Chondrocyte (in vitro differentiated cells): Measurements from ENCODE around the gene DAPK1. TPM values are rescaled to one million over a fixed set of nuclear protein-coding genes. Genes with fewer than 3 reads are reported as not detected.

Experiments
- DNase-seq: peaks from one replicate; pipeline ENCODE4 v3.0.0; 2021; ENCODE audit warnings: mixed read lengths, low spot score
- H3K27ac Mint-ChIP-seq: one replicate; pipeline ENCODE4 v1.8.0; 2021; ENCODE audit warnings: mild to moderate bottlenecking, moderate library complexity, mixed read lengths; ENCODE audit not compliant: unreplicated experiment
- H3K27me3 Mint-ChIP-seq: 2 replicates; pipeline ENCODE4 v1.8.0; 2021; ENCODE audit warnings: low read depth, mixed read lengths
- H3K36me3 Mint-ChIP-seq: 2 replicates; pipeline ENCODE4 v1.8.0; 2021; ENCODE audit warnings: low read depth, mixed read lengths
- H3K4me1 Mint-ChIP-seq: 2 replicates; pipeline ENCODE4 v1.8.0; 2021; ENCODE audit warnings: low read depth, mild to moderate bottlenecking, mixed read lengths
- H3K4me3 Mint-ChIP-seq: one replicate; pipeline ENCODE4 v1.8.0; 2021; ENCODE audit warnings: mild to moderate bottlenecking, moderate library complexity, mixed read lengths; ENCODE audit not compliant: unreplicated experiment
- H3K9me3 Mint-ChIP-seq: 2 replicates; pipeline ENCODE4 v1.8.0; 2021; ENCODE audit warnings: low read depth, mixed read lengths
- total RNA-seq: library from RNA; stranded (reverse); gene quantifications from 3 replicates; pipeline ENCODE4 v1.2.1, GENCODE V29; 2021
- TF ChIP-seq, protein P1 (sequence below): fragments of 200-600 bp; sonication (generic); IDR thresholded peaks from 2 replicates; pipeline ENCODE4 v1.5.0; 2021; ENCODE audit warnings: antibody characterized with exemption, mild to moderate bottlenecking, moderate library complexity

Gene DAPK1
- total RNA-seq, 1 donor from 2014 or later, result 87.9 TPM

DNA sequence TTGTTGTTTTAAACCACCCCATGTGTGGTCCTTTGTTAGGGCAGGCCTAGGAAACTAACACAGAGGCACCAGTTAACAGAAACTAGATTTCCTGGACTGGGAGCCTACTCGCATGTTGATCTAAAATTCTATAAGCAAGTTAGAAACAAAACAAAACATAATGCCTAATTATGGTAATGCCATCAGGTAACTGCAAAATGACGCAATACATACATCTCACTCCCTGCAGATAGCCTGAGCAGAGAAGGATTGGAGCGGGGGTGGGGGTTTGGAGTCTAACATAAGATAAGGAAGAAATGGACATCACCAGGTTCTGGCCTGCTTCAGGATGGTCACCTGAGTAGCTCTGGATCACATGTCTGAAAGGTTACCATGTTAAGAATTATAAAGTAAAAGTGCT lies 114.9 kb downstream of the DAPK1 start:
- peaks cover 80% of the 10 kb centered on the region for H3K4me1 Mint-ChIP-seq
- H3K9me3 Mint-ChIP-seq, result peaks cover 6% of the 10 kb centered on the region
- H3K27me3 Mint-ChIP-seq, result no peaks in the 10 kb centered on the region
- no peak overlapping the region for H3K4me3 Mint-ChIP-seq
- peak overlapping the region; percentile 45 for H3K27ac Mint-ChIP-seq
- no peak for DNase-seq
- peaks cover 16% of the 10 kb centered on the region for H3K36me3 Mint-ChIP-seq
- TF ChIP-seq, protein P1, sequence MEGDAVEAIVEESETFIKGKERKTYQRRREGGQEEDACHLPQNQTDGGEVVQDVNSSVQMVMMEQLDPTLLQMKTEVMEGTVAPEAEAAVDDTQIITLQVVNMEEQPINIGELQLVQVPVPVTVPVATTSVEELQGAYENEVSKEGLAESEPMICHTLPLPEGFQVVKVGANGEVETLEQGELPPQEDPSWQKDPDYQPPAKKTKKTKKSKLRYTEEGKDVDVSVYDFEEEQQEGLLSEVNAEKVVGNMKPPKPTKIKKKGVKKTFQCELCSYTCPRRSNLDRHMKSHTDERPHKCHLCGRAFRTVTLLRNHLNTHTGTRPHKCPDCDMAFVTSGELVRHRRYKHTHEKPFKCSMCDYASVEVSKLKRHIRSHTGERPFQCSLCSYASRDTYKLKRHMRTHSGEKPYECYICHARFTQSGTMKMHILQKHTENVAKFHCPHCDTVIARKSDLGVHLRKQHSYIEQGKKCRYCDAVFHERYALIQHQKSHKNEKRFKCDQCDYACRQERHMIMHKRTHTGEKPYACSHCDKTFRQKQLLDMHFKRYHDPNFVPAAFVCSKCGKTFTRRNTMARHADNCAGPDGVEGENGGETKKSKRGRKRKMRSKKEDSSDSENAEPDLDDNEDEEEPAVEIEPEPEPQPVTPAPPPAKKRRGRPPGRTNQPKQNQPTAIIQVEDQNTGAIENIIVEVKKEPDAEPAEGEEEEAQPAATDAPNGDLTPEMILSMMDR, result no peak

DNA sequence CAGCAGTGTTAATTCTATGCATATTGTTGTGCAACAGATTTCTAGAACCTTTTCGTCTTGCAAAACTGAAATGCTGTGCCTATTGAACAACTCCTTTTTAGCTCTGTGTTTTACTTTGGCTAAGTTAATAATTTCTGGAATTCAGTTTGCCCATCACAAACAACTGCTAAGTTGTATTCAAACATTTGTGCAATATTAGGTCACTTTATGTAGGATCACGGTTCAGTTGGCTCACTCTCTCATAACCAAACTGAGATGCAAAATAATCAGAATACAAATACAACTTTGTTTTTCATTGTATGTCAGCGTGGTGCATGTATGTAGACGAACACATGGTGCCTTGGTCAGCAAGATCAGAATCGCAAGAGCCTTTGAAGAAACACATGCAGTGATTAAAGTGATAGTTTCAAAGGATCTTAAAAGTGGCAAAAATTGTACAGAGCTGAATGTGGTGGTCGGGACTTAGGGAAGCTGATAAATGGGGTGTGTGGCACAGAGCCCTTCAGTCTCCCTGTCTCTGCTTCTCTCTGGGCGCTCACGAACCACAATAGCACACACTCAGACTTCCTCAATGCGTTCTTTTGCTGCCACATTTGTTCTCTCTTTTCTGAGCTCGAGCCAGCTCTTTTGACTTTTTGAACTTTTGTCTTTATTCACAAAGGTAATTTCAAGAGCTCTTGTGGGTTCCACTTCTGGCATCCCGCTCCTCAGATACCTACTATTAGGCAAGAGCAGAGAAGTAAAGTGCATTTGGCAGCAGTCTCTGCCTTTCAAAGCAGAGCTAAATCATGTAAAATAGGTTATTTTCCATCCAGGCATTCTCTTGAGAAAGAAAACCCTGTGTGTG lies 115.8 kb downstream of the DAPK1 start:
- DNase-seq, result no peak
- Mint-ChIP-seq H3K36me3 (peaks cover 20% of the 10 kb centered on the region), H3K9me3 (peaks cover 6% of the 10 kb centered on the region), H3K4me1 (peaks cover 71% of the 10 kb centered on the region), H3K4me3 (no peak overlapping the region), H3K27me3 (no peaks in the 10 kb centered on the region), H3K27ac (peak overlapping the region; percentile 8)
- TF ChIP-seq, protein P1, result no peak

DNA sequence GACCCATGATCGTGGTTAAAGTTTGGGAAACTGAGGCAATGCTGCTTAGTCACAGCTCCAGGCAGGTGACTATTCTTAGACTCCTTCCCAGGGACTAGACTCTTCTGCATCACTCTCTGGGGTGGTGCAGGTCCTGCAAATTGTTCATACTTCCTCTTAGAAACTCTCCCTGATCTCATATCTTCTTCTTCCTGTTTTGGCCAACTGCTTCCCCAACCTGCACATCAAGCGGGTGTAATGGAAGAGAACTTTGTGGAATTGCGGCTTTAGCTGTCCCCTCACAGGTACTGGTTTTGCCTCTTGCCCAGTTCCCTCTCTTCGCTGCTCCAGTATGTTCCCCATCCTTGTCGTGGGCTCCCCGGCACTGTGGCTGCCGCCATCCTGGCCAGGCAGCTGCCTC lies 116.7 kb downstream of the DAPK1 start:
- no peak for DNase-seq
- TF ChIP-seq, protein P1, result no peak
- Mint-ChIP-seq H3K27me3 (no peaks in the 10 kb centered on the region), H3K4me3 (no peak overlapping the region), H3K4me1 (peaks cover 62% of the 10 kb centered on the region), H3K9me3 (peaks cover 6% of the 10 kb centered on the region), H3K27ac (no peak overlapping the region), H3K36me3 (peaks cover 26% of the 10 kb centered on the region)

DNA sequence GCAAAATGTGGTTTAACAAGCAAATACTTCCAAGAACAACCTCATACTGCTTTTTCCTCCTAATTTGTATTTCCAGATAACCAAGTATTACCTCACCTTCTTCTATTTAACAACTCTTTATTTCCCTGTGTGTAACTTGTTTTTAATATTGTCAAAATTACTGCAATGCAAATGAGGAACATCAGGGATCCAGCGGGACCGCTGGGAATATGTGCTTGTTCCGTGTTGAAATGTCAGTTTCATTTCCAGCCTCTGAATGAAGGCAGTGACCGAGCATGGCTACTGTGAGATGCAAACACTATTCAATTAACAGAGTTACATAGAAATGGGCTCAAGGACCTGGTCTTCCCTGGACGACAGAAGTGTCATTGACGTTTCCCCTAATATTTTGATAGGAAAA lies 117.5 kb downstream of the DAPK1 start:
- TF ChIP-seq, protein P1, result no peak
- no peak for DNase-seq
- Mint-ChIP-seq H3K4me3 (no peak overlapping the region), H3K36me3 (peaks cover 29% of the 10 kb centered on the region), H3K27ac (no peak overlapping the region), H3K27me3 (no peaks in the 10 kb centered on the region), H3K9me3 (peaks cover 6% of the 10 kb centered on the region), H3K4me1 (peaks cover 54% of the 10 kb centered on the region)

DNA sequence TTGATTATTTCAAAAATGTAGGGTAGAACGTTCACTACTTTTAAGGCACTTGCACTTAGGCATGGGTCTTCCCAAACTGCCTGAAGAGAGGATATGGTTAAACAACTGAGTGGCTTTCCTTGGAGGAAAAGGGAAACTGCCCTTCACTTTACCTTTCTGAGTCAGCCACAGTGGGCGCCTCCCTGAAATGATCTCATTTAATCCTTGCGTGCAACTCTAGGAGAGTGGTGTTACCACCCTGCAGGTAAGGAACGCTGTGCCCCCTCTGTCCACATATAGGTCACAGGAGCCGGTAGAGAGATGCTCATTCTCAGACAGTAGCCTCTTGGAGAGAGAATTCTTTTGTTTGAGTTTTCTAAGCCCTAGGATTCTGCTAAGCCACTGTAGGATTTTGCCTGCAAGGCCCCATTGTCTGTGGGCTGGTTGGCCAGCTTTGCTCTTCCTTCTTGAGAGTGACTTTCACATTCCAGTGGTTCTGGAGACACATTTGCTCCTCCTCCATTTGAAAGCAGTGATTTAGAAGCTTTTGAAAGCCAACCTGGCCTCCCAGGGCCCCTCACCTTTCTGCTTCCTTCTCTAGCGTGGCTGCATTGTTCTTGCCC lies 118.0 kb downstream of the DAPK1 start:
- no peak overlapping the region for H3K4me3 Mint-ChIP-seq
- H3K9me3 Mint-ChIP-seq, result peaks cover 6% of the 10 kb centered on the region
- TF ChIP-seq, protein P1, result no peak
- peaks cover 29% of the 10 kb centered on the region for H3K36me3 Mint-ChIP-seq
- peaks cover 49% of the 10 kb centered on the region for H3K4me1 Mint-ChIP-seq
- no peak overlapping the region for H3K27ac Mint-ChIP-seq
- no peak for DNase-seq
- H3K27me3 Mint-ChIP-seq, result no peaks in the 10 kb centered on the region
